ENCODE data around the gene FIGNL2. TPM values are rescaled to one million over a fixed set of nuclear protein-coding genes. Genes with fewer than 3 reads are reported as not detected.

FIGNL2 gene
- total RNA-seq, 2 experiments from 2014 or later = 0.40 to 0.43 TPM

GRCh38 chr12:51884676-51885229 lies 36.2 kb upstream of the FIGNL2 start:
- ATAC-seq = no peak
- POLR2A ChIA-PET = no interaction called here
- TF ChIP-seq CTCF (IDR thresholded peaks at IDR 0.05) = no peak
- CTCF ChIA-PET = interaction anchor here (1.3 to 3.7 kb wide), 4 partner anchors 9 to 353 kb away, joined by 3 to 21 read pairs (median 4); no protein-coding TSS in a partner anchor
- H3K27ac Mint-ChIP-seq = no peak overlapping the region
- peaks cover 15% of the 10 kb centered on the region for H3K4me1 Mint-ChIP-seq (ENCODE audit: low read depth)
- DNase-seq = no peak
- H3K36me3 Mint-ChIP-seq (ENCODE audit: low read depth) = no peaks in the 10 kb centered on the region
- intact Hi-C loops (cut with micrococcal nuclease) = no loop called here
- peaks cover 1% of the 10 kb centered on the region for H3K27me3 Mint-ChIP-seq
- H3K4me3 Mint-ChIP-seq = no peak overlapping the region
- H3K9me3 Mint-ChIP-seq = peaks cover 7% of the 10 kb centered on the region

- peaks cover 15% of the 10 kb centered on the region for H3K4me1 Mint-ChIP-seq (ENCODE audit: low read depth)
Observed at GRCh38 chr12:51883998-51884675, 35.6 kb upstream of the FIGNL2 start.

GRCh38 chr12:51883295-51883694 lies 34.8 kb upstream of the FIGNL2 start:
- intact Hi-C loops (cut with micrococcal nuclease) = no loop called here
- CTCF ChIA-PET = interaction anchor here (3.7 kb wide), 1 partner anchor 8 kb away, joined by 21 read pairs; no protein-coding TSS in a partner anchor

More at GRCh38 chr12:51883998-51884675, 35.6 kb upstream of the FIGNL2 start:
- Mint-ChIP-seq H3K9me3 (peaks cover 7% of the 10 kb centered on the region), H3K4me3 (no peak overlapping the region), H3K36me3 (ENCODE audit: low read depth) (no peaks in the 10 kb centered on the region), H3K27me3 (peaks cover 1% of the 10 kb centered on the region), H3K27ac (no peak overlapping the region)
- CTCF ChIA-PET = interaction anchor here (1.3 to 3.7 kb wide), 2 partner anchors 8 to 43 kb away, joined by 3 to 21 read pairs; no protein-coding TSS in a partner anchor
- POLR2A ChIA-PET = no interaction called here
- ATAC-seq = no peak
- no peak for DNase-seq
- intact Hi-C loops (cut with micrococcal nuclease) = no loop called here
- TF ChIP-seq CTCF (IDR thresholded peaks at IDR 0.05) = no peak

GRCh38 chr12:51879102-51879501 lies 30.6 kb upstream of the FIGNL2 start:
- no peaks in the 10 kb centered on the region for H3K36me3 Mint-ChIP-seq (ENCODE audit: low read depth)
- ATAC-seq (no peak), DNase-seq (no peak)
- H3K4me3 Mint-ChIP-seq = no peak overlapping the region
- intact Hi-C loops (cut with micrococcal nuclease) = no loop called here
- no peaks in the 10 kb centered on the region for H3K4me1 Mint-ChIP-seq (ENCODE audit: low read depth)
- POLR2A ChIA-PET = interaction anchor here (1.0 kb wide), 1 partner anchor 12 kb away, joined by 3 read pairs; no protein-coding TSS in a partner anchor
- H3K27me3 Mint-ChIP-seq = peaks cover 2% of the 10 kb centered on the region
- no peaks in the 10 kb centered on the region for H3K9me3 Mint-ChIP-seq
- no peak overlapping the region for H3K27ac Mint-ChIP-seq
- CTCF ChIA-PET = interaction anchor here (0.9 to 1.6 kb wide), 5 partner anchors 55 to 247 kb away, joined by 3 to 7 read pairs (median 4); no protein-coding TSS in a partner anchor
- TF ChIP-seq CTCF (IDR thresholded peaks at IDR 0.05) = no peak

More at GRCh38 chr12:51883295-51883694, 34.8 kb upstream of the FIGNL2 start:
- Mint-ChIP-seq H3K4me3 (no peak overlapping the region), H3K36me3 (ENCODE audit: low read depth) (no peaks in the 10 kb centered on the region), H3K27ac (no peak overlapping the region), H3K4me1 (ENCODE audit: low read depth) (peaks cover 15% of the 10 kb centered on the region), H3K9me3 (peaks cover 7% of the 10 kb centered on the region), H3K27me3 (peaks cover 3% of the 10 kb centered on the region)
- no peak for TF ChIP-seq CTCF (IDR thresholded peaks at IDR 0.05)
- no peak for ATAC-seq
- no peak for DNase-seq
- POLR2A ChIA-PET = no interaction called here

- POLR2A ChIA-PET = no interaction called here
Observed at GRCh38 chr12:51874486-51874885, 26.0 kb upstream of the FIGNL2 start.

More at GRCh38 chr12:51874486-51874885, 26.0 kb upstream of the FIGNL2 start:
- TF ChIP-seq CTCF (IDR thresholded peaks at IDR 0.05) = no peak
- Mint-ChIP-seq H3K4me1 (ENCODE audit: low read depth) (peaks cover 11% of the 10 kb centered on the region), H3K4me3 (no peak overlapping the region), H3K9me3 (no peaks in the 10 kb centered on the region), H3K36me3 (ENCODE audit: low read depth) (no peaks in the 10 kb centered on the region), H3K27ac (no peak overlapping the region), H3K27me3 (peaks cover 15% of the 10 kb centered on the region)
- no peak for DNase-seq
- intact Hi-C loops (cut with micrococcal nuclease) = no loop called here
- ATAC-seq = no peak
- CTCF ChIA-PET = interaction anchor here (0.6 to 2.6 kb wide), 34 partner anchors 8 to 455 kb away, joined by 3 to 21 read pairs (median 4); partner anchors contain the start of gene ACVRL1
